MV-4-11 (cell line): Measurements from ENCODE around the gene GPR142.

Experiments used
- DNase-seq: peaks from one replicate; lab custom pipeline; 2025; lab: John Stamatoyannopoulos, UW

Gene GPR142

GRCh38 chr17:74371653-74372147, 4.4 kb downstream of the GPR142 start:
- no peak for DNase-seq

- DNase-seq, result no peak
Observed at GRCh38 chr17:74372426-74372825, 5.1 kb downstream of the GPR142 start.

DNA sequence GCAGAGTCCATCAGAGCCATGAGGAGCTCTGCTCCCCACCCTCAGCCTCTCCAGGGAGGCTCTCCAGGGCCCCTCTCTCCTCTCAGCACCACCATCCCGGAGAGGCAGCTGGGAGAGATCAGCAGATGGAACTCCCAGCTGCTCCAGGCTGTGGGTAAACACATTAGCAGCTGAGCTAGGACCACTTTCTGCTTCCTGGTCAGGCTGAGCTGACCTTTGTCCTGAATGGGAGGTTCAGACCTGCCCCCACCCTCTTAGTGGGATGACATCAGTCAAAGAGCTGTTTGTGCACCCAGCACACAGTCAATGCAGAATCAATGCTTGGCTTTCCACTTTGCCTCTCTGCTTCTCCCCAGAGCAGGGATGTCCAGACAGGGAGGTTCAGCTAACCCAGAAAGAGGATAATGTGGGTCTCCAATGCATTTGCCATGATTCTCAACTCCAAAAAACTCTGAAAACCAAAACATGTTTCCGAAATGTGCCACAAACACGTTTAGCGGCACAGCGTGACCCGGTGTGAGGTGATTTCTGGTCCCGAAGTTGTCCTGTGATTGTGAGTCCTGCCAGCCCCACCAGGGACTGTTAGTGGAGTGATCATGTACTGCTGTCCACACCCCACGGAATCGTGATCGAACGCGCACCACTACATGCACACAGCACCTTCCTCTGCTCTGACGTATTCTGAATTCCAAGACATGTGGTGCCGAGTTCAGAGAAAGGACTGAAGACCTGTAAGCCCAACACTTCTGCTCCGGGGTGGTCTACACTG, 6.7 kb downstream of the GPR142 start:
- DNase-seq, result no peak

- peak; percentile 79 for DNase-seq
Observed at GRCh38 chr17:74374858-74375257, 7.6 kb downstream of the GPR142 start.

DNA sequence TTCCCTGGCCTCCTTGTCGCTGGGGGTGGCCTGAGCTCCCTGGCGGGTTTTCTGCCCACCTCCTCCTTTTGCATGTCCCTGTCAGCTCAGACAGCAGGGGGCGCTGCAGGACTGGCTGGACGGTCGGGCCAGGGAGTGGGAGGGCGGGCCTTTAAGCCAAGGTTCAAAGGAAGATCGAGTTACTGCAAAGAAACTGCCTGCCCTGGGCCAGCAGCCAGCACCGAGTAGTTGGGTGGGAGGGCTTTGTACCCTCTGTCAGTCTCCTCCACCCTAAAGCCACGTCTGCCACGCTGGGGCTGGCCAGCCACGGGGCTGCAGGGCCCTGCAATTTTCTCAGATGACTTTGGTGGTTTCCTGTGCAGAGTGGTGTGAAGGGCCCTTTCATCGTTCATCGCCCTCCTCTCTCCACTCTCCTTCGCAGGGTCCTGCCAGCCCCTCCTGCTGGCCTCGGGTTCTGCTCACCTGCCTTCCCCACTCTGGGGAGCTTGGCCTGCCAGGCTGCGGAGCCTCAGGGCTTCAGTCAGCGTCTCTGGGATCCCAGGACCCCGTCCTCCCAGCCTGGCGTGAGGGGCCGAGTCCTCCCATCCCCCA, 12.3 kb downstream of the GPR142 start:
- peak; percentile 69 for DNase-seq

DNA sequence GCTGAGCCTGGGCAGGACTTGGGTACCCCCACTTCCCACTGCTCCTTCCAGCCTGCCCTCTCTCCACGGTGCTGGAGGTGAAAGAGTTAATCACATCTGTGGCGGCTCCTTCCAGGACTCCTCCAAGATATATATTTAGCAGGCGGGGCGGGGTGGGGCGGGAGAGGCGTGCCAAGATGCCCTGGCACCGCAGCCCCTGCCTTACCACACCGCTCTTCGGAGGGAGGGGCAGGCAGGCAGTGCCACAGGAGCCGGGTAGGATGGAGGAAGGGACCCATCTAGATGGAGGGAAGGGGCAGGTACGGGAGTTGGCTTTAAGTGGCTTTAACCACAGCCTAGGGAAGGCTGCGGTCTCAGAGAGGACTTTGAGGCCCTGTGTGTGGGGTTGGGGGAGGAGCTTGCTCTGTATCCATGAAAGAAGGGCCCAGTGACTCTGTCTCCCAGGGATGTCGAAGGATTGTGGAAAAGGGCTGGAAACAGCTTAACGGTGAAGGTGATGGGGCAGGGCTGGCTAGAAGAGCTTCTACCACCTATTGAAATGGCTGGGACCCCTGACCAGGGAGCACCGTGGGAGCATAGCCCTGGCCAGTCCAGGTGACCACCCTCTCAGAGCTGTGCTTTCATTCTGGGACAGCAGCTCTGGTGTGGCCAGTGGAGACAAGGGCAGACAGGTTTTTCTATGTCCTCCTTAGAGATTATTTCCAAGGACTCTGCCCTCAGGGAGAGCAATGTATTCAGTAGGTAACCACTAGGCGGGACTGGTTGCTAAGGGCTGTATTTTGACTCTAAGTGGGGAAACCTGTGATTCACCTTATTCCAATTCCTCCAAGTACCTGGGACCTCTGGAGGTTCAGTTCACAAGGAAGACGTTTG, 13.0 kb downstream of the GPR142 start:
- peak; percentile 34 for DNase-seq

DNA sequence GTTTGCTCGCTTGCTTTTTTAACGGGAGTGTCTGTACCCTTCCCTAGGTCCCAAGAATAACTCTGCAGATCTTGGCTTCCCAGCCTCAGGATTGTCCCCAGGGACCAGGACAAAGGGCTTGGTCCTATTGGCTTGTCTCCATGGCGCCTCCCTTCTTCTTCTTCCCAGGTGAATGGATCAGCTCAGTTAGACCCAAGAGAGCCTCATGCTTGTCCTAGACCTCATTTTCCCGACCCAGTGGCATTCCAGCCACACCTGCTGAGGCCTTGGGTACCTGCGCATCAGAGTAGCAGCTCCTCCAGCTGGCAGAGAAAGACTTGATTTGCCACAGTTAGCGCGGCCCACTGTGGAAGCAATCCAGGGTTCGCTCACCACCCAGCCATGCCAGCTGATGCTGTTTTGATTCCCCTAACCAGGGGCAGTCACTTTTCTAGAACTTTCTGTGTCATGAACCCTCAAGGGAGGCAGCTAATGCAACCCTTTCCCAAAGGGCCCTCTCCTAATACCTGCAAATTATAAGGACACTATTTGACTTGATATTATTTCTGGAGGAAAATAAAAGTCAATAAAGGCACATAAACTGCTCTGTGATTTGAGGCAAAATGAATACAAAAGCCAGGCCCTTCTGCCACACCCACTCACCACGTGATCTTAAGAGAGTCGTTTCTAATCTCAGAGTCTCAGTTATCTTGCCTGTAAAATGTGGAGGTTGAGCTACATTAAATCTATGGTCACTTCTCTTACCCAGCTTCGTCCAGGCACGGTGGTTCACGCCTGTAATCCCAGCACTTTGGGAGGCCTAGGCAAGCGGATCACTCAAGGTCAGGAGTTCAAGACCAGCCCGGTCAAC, 13.9 kb downstream of the GPR142 start:
- no peak for DNase-seq

DNA sequence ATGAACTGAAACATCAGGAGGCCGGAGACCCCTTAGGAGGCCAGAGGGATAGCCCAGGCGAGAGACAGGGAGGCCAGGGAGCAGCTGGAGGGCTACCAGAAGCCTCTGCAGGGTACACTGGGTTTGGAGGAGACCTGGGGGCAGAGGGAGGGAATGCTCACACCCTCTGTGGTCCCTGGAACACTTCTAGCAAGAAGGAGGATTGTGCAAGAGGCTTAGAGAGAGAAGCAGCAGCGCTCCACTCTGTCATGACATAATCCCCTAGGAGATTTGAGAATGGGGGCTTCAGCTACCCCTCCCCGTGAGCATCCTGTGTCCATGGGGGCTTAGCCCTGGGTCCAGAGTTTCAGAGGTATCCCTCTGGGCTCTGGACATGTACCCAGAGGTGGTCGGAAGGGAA, 15.8 kb downstream of the GPR142 start:
- peak; percentile 65 for DNase-seq

- DNase-seq, result no peak
Observed at GRCh38 chr17:74385201-74385600, 17.9 kb downstream of the GPR142 start.

DNA sequence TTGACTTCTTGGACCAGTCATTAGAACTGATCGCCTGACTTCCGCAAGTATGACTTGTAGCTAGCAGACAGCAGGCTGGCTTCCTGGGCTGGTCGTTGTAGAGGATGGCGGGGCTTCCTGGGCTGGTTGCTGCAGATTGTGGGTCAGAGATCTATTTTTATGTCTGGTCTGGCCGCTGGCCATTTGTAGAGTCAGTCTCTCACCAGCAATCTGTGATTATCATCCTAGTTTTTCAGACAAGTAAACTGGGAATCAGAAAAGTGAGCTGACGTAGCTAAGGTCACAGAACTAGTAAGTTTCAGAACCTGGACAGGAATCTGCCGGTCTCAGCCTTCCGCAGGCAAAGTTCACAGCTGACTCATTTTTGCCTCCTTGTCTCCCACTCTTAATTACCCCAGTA, 19.1 kb downstream of the GPR142 start:
- DNase-seq, result peak; percentile 33

- no peak for DNase-seq
Observed at GRCh38 chr17:74387365-74388218, 20.3 kb downstream of the GPR142 start.

DNA sequence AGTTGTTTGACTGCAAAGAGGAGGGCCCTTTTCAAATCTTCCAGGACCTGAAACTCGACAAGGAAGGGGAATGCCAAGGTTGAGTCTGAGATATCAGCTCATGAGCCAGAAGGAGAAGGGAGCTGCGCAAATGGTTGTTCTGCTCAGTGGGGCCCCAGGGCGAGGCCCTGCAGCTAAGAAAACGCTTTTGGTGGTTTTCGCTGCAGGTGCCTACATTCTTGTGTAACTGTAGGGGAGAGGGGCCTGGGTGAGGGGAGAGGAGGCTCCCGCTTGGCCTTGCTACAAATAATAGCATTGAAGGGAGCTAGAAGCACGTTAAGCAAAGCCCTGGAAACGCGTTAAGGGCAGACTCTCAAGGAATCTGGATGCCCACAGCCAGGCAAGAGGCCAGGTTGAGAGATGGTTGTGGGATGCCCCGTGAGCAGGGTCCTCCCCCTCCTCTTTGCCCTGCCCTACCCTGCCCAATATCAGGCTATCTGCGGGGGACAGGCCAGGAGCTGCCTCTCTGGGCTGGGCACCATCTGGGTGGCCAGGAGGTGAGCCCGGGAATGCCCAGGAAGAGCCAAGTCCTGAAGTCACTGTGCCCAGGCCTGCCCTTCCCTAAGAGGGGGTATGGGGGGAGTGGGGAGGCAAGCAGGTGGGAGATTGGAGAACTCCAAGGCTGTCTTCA, 21.9 kb downstream of the GPR142 start:
- no peak for DNase-seq

- DNase-seq, result no peak
Observed at GRCh38 chr17:74389937-74390679, 22.8 kb downstream of the GPR142 start.

- no peak for DNase-seq
Observed at GRCh38 chr17:74390680-74391653, 23.7 kb downstream of the GPR142 start.

- peak; percentile 64 for DNase-seq
Observed at GRCh38 chr17:74391771-74392170, 24.5 kb downstream of the GPR142 start.

DNA sequence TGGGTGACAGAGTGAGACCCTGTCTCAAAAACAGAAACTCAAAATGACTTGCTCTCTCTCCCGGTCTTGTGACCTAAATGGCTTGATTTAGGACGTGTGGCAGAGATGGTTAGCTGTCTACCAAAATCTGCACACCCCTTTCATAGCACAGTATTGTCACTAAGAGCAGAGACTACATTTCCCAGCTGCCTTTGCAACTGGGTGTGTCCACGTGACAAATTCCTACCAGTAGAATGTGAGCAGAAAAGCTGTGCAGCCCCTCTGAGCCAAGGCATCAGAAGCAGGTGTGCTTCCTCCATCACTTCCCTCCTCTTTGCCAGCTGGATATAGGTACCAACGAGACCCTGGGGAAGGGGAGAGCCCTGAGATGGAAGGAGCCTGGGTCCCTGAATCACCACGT, 25.5 kb downstream of the GPR142 start:
- DNase-seq, result no peak

DNA sequence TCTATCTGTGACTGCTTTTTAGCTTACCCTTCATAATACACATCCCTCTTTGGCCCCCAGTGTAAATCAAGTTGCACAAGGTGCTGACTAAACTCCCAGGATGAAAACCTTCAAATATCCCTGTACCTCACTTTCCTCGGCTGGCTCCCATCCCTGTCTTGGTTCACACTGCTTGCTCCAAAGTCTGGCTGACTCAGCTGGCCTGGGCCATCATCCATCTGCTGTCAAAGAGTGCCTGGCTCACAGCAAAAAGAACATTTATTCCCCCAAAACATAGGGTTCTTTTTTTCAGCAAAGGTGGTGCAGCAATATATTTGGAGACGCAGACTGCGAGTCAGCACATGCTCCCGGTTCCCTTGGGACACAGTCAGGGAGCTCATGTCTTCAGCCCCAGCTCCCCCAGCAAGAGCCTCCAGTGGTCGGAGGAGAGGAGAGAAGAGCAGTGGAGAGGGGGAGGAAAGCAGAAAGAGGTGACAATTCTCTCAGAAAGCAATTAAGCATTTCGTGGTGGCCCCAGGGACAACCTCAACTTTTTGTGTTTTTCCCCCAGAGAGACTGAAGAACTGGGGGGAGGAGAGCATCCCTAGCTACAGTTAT, 26.1 kb downstream of the GPR142 start:
- DNase-seq, result no peak
